Muscle of back (tissue), 11 donors: ENCODE data around the gene GTF2E1. TPM values are rescaled to one million over a fixed set of nuclear protein-coding genes. Genes with fewer than 3 reads are reported as not detected.
"Not testable (repeated sequence)": the region's sequence is repeated elsewhere in the genome, so short reads cannot be mapped to it uniquely, and the experiment has no call there.

Source experiments
- DNase-seq, 3 donors: peaks; one replicate each; pipeline versions ENCODE4 v3.0.0 to v3.0.0-alpha.2; 2013
- polyA plus RNA-seq, 10 donors: library from polyadenylated mRNA; unstranded; fragments of 120-200 nt; gene quantifications; one replicate each; pipeline ENCODE4 v1.2.1, GENCODE V29; 2013; ENCODE audit not compliant: insufficient read length in 10 of 10

GTF2E1 gene
- polyA plus RNA-seq, 10 donors: 8.2 to 13.8 (median 11.1) TPM

DNA sequence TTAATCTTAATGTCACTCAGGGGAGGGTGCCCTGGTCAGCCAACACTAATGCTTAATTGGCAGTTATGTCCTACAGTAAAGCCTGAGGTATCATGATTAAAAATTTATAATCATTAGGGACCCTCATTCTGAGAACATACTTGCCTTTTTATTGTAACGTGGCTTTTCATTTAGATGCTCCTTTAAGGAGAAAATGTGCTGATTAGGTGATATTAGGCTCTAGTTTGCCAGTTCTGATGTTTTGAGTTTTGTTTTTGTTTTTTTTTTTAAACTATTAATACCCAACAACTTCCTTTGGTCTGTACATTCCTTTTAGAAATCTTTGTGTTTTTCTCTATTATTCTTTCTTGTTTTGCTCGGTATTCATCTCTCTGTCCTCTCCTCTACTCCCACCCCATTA is 10.3 kb downstream of the GTF2E1 start:
- DNase-seq: no peak

DNA sequence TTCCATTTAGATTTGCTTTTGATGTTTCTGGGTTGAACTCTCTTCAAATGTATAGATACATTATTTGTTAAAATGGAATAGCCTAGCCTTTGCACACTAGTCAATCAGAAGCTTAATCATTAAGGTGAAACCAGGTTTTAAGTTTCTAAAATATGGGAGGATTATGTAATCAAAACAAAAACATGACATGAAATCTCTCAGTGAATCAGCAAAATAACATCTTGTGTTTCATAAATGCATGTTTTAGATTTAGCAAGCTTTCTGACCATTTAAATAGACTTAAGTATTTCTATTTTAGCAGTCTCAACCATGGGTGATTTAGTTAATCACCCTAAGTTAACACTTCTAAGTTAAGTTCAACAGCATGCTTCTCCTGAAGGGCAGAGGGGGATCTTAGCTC is 11.3 kb downstream of the GTF2E1 start:
- DNase-seq: no peak

DNA sequence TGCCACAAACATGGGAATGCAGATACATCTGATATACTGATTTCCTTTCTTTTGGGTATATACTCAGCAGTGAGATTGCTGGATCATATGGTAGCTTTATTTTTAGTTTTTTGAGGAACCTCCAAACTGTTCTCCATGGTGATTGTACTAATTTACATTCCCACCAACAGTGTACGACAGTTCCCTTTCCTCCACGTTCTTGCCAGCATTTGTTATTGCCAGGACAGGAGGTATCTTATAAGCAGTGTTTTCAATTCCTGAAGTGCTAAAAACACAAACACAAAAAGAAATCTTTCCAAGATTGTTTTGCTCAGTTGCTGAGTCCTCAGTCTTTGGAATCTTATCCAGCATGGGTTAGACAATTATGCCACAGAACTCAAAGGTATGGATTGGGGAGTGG is 13.5 kb downstream of the GTF2E1 start:
- DNase-seq: no peak

DNA sequence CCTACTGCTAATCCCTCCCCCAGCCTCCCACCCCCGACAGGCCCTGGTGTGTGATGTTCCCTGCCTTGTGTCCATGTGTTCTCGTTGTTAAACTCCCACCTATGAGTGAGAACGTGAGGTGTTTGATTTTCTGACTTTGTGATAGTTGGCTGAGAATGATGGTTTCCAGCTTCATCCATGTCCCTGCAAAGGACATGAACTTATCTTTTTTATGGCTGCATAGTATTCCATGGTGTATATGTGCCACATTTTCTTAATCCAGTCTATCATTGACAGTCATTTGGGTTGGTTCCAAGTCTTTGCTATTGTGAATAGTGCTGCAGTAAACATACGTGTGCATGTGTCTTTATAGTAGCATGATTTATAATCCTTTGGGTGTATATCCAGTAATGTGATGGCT is 16.0 kb downstream of the GTF2E1 start:
- DNase-seq: not testable (repeated sequence)

DNA sequence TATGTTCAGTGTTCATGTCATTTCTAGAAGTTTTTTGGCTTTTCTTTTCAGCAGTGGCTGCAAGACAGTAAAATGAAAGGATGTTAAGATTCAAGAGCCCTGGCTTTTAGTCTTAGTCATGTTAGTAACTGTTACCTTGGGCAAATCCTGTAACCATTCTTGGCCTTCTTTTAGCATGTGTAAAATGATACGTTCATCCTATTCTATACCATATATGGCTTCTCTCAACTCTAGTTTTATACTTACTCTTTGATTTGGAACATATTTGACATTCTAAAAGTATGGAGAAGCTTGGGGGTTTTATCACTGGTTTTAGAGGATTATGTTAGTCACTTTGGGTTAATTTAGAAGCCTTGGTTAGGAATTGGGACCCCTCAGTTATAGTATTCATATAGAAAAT is 20.1 kb downstream of the GTF2E1 start:
- DNase-seq: peak in 1 of 3 donors; percentile 69

DNA sequence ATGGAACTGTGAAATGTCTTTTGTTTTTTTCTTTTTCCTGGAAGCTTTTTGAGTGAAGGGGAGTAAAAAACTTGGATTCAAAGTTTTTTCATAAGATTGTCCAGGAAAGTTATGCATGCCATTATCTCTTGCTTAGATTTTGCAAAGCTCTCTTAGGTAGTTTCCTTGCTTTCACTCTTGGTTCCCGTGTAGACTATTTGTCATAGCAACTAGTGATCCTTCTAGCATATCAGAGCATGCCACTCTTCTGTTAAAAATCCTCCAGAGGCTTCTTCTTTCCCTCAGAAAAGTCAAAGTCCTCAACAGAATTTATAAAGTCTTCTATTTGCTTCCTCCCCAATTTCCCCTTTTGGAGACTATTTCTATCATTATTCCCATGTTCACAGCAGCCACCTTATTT is 21.1 kb downstream of the GTF2E1 start:
- no peak for DNase-seq

DNA sequence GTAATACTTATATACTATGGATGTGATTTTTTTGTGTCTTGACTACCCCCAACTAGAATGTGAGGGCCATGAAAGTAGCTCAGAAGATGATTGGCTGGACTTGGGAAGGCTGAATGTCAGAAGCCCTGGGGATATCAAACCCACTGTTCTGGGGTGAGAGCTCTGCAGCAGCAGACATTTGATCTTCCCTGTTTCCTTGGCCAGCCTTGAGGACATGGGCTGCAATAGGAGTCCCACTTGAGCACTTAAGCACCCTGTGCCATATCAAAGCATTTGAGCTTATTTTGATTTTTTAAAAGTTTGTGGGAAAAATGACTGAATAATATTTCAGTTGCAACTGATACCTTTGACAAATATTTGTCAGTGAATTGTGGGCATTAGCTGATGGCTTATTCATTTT is 21.7 kb downstream of the GTF2E1 start:
- DNase-seq: no peak

DNA sequence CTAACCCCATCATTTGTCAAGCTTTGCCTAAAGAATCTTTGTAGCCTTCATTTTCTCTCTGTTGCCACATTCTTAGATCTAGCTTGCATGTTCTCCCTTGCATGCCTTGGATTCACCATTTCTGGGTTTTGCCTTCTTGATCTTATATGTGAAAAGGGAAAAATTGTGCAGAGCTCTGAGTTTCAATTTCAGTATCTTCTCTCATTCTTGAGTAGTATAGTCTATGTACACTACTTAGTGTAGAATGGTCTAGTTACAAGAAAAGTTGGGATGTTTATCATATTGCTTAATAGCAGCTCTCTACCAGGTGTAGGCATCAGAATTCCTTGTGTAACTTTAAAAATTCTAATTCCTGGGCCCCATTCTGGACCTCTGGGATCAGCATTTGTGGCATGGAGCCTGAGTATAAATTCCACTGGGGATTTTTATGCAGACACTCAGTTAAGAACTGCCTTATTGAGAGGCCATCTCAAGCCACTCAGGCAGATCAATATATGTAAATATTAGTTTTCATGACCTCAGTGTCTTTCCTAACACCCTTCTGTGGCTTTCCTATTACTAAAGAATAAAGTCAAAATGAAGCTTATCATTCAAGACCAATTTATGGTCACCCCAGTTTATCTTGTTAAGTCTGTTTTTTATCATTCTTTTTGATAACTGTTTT is 23.4 kb downstream of the GTF2E1 start:
- no peak for DNase-seq

DNA sequence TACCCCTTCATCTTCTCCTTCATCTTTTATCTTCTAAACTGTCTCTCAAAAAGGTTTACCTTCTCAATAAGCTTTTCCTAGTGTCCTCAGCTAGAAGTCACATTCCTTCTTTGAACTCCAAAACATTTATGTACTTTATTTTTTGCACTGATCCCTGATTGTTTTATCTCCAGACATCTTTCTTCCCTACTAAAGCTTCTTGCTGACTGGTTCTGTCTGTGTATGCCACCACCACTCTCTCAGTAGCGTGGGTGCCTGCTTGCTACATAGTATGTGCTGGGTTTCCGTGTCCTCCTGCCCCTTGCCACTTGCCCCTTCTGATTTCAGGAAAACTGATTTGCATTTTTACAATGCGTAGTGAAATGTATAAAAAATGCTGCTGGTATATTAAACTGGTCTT is 24.0 kb downstream of the GTF2E1 start:
- no peak for DNase-seq

DNA sequence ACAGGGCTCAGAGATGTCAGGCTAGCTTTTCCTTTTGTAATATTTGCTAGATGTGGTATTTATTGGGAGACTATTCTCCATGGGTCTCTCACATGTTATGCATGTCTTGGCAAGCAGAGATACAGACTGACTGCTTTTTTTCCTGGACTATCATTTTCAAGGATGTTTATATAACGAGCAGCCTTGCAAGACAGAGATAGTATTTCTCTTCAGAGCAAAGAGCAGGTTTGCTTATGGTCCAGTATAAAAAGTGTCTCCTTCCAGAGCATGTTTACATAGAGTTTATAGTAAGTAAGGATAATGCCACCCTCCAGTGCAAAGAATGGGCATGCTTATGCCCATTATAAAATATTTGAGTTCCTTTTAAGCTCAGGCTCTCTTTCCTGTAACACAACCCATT is 24.6 kb downstream of the GTF2E1 start:
- DNase-seq: no peak

DNA sequence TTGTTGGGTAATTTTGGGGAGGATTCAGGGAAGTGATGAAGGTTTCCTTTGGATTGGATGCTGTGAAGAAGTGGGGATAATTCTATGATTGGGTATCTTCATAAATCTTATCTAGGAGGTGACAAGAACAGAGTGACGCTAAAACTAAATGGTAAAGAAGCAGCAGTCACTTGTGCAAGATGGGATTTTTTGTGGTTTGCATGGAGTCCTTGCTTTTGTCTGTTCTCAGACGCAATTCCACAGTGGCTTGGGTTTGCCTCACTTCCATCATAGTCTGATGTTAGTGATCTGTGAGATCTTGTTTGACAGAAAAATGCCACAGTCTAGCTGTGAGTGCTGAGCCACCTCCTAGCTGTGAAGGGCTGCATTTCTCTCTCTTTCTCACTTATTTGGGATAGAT is 26.9 kb downstream of the GTF2E1 start:
- no peak for DNase-seq

DNA sequence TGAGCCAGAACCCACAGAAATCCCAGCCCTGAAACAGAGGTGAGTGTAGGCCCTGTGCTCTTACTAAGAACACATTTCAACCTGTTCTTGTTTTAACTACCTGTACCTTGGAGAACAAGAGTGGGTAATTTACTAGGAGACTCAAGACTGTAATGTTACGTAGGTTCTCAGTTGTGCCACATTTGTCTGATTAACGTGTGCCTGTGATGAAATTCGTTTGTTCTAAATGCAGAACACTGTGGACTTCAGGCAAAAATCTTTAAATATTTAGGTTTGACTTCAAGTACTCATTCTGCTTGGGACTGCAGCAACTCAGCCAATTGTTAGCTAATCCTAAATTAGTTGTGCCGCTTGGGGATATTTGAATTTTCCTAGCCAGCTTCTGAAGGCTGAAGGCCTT is 28.3 kb downstream of the GTF2E1 start:
- DNase-seq: no peak

DNA sequence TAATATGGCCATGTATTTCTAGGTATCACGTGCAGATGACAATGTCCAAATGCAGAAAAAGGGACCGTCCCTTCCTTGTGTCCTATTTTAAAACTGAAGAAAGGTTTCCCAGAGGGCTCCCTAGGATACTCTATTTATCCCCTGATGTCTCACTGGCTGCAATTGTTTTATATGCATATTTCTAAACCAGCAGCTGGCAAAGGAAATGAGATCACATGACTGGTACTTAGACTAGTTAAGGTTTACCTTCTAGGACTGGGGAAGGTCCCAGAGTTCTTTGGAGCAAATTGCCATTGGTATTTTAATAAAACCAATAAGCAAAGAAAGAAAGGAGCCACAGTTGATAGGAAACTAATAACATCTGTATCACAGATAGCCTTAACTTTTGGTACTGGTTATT is 29.5 kb downstream of the GTF2E1 start:
- DNase-seq: no peak

DNA sequence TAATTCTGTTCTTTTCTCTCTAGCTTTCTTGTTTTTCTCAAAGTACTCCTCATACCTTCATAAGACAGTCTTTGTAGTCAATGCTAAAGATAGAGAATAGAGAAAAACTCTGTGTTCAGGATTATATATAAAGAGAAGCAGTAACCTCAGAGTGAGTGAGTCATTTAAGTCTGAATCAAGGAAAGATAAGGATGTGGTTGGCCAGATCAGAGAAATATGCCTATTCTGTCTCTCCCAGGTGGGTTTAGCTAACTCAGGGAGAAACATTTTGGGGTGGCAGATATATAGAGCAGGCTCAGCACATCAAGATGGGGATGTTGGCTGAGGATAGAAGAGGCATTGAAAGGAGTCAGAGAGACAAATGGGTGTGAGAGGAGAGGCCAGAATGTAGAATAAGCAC is 31.4 kb downstream of the GTF2E1 start:
- no peak for DNase-seq

DNA sequence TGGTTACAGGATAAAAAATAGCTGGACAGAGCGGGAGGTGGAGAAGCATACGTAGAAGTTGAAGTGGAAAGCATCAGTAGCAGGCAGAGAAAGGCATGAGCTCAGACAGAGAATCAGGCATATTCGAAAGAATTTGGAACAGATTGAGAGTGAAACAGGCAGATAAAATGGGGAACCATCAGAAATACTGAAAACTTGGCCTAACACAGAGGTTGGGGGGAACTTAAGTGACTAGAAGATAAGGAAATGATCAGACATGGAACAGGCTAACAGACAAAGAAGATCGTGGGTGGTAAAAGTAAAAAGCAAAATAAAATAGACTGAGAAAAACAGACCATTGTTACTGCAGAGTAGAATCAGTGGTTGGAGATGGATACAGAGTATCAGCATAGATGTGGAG is 32.9 kb downstream of the GTF2E1 start:
- DNase-seq: no peak

DNA sequence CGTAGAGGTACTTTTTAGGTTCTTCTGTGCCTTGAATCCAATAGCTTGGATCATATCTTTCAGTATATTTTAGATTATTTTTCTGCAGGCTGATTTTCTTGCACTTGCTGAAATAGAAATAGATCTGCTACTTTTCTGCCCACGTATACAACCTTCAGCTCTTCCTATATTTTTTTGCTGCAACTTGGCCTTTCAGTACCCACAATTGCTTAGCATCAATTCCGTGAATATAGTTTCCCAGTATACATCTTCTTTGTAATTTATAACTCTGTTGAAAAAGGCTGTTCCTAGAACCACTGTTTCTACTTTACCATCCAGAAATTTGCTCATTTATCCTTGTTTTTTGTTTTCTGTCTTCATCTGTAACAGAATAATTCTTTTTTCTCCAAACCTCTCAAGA is 36.2 kb downstream of the GTF2E1 start:
- DNase-seq: no peak

DNA sequence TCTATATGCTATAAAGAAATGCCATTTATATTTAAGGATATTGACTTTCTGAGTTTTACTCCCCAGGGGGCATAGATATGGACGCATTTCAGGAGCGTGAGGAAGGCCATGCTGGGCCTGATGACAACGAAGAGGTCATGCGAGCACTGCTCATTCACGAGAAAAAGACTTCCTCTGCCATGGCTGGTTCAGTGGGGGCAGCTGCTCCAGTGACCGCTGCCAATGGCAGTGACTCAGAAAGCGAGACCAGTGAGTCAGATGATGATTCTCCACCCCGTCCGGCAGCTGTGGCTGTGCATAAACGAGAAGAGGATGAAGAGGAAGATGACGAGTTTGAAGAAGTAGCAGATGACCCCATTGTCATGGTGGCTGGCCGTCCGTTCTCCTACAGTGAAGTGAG is 38.4 kb downstream of the GTF2E1 start:
- DNase-seq: peak in 1 of 3 donors; percentile 26

DNA sequence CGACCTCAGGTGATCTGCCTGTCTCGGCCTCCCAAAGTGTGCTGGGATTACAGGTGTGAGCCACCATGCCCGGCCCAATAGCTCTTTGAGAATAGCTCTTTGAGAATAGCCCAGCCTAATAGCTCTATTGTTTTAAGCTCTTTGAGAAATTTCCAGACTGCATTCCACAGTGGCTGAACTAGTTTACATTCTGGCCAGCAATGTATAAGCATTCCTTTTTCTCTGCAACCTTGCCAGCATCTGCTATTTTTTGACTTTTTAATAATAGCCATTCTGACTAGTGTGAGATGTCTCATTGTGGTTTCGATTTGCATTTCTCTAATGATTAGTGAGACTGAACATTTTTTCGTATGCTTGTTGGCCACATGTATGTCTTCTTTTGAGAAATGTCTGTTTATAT is 43.3 kb downstream of the GTF2E1 start:
- peak; percentile 2 to 45 (median 30) for DNase-seq

DNA sequence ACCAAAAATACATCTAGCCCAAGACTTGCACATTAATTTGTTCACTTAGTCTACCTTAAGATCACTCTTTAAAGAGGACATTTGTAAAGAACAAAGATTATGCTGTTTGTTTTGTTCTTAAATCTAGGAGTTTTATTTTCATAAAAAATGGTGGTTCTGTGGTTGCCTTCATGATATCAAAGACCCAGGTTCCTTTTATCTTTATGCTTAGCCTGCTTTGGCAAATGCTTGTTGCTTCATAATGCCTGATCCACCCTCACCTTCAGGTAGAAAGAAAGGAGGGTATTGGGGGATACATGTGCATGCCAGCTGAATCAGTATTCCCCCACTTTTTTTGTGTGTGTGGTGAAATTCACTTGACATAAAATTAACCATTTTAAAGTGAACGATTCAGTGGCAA is 48.5 kb downstream of the GTF2E1 start:
- no peak for DNase-seq

DNA sequence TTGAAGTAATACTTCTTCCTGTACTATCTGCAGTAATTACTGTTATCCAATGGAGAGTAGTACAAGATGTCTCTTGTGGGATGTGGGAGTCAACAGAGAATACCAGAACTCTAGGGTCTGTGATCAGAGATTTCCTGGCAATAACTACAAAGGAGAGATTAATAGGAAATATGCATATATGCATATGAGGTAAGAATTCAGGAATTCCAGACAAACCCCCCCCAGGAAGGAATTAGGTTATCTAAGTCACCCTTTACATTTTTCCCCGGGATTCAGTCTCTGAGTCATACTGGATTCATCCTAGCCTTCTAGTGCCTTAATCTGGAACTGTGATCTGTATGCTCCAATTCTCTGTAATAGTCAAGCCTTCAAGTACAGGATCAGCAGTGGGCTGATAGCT is 49.4 kb downstream of the GTF2E1 start:
- peak in 1 of 3 donors; percentile 82 for DNase-seq

DNA sequence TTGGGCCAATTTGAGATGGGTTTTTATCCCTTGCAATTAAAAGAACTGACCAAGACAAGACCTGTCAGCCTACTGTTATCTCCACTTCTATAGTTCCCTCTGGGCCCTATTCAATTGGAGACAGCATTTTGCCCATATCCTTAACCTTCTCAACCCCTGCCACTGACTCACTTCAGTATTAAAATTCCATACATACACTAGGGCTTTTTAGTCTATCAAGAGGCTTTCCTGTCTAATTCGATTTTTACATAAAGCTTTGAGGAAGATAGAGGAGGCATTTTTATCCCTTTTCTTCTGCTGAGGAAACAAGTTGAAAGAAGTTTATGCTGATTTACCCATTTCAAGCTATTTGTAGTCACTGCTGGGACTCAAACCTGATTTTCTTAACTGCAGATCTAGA is 51.1 kb downstream of the GTF2E1 start:
- peak in 1 of 3 donors; percentile 23 for DNase-seq

DNA sequence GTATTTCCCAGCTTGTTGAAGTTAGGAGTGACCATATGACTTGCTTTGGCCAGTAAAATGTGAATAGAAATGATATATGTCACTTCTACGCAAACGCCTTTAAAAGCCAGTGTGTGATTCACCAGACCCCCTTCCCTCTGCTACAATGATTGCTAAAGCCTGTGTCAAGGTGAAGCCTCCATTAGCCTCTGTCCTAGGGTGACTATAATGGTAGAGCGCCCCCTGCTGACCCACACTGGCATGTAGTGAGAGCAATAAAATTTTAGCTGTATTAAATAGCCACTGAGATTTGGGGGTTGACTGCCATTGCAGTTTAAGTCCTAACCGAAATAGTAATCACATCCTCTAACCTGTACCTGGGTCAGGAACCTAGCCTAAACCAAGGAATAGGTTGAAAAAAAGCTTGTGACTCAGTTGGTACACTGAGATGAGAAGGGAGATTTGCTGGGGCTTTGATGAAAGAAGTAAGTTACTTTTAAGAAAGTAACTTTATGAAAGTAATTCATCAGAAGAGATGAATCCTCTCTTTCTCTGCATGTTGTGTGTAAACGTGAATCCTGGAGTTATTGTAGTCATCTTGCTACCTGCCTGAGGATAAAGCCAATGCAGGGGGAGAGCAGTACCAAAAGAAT is 52.6 kb downstream of the GTF2E1 start:
- DNase-seq: peak; percentile 62 to 72 (median 68)

DNA sequence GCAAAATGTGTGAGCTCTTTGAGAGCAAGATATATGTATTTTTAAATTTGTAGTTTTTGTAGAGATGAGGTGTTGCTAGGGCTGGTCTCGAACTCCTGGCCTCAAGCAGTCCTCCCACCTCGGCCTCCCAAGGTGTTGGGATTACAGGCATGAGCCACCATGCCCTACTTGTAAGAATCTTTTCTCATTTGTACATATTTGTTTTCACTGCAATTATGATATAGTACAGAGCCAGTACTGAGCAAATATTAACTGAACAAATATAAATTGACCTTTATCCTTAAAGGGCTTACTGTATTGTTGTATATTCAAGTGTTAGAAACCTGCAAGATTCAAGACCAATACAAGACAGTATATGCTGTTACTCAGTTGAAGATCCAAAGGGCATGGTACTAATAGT is 53.4 kb downstream of the GTF2E1 start:
- no peak for DNase-seq

DNA sequence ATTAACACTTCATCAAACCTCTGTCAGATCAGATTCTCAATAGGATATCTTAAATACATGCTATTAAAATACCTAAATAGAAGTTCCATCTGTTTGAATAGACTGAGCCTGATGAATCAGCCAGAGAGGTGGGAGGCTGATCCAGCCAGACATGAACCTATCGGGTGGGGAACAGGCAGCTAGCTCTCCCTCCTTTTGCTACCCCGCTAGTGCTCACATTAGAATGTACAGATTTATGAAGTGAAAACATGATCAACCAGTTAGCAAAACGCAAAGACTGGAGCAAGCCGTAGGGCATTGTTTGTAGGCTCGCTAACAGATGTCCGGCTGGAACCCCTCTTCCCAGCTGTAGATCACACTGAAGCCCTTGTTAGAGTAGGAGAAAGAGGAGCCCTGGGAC is 54.4 kb downstream of the GTF2E1 start:
- no peak for DNase-seq
